HG03571 (cell line): ENCODE data around the gene TXNRD2.
"Not testable (repeated sequence)": the region's sequence is repeated elsewhere in the genome, so short reads cannot be mapped to it uniquely, and the experiment has no call there.

ENCODE experiments used
- ATAC-seq: cut with Tn5 transposase; IDR thresholded peaks from one replicate; pipeline ENCODE4 v1.9.1; 2021; ENCODE audit not compliant: unreplicated experiment

The TXNRD2 gene

DNA sequence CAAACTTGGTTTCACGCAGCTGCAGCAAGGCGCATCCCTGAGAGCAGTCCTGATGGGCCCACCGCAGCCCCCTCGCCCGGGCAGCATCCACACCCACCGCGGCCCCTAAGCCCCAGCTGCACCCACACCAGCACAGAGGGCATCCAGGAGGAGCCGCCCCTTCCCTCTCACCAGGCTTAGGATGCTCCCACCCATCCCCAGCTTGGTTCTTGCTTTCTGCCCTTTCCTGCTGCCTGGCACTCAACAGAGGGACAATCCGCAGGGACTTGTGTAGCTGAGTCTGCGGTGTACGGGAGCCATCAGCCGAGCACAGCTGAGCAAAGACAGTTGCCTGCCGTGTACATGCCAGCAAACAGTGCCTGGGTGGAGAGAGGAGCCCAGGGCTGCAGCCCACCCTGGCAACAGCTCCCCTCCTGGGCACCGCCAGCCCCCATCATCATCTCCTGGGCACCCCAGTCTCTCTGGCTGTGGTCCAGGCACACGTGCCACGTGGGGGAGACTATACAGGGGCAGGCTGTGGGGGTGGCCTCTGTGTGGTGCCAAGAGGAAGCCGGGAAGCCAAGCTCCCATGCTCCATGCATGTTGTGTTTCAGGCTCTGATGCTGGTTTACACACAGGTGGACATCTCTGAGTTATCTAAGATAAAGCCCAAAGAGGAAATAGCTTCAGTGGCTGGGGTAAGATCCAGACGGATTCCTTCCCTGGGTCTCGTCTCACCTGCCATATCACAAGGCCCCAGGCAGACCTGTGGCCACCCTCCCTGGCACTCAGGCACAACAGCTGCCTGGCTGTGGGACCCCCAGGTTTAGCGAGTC is 50.9 kb downstream of the TXNRD2 start:
- ATAC-seq = no peak

DNA sequence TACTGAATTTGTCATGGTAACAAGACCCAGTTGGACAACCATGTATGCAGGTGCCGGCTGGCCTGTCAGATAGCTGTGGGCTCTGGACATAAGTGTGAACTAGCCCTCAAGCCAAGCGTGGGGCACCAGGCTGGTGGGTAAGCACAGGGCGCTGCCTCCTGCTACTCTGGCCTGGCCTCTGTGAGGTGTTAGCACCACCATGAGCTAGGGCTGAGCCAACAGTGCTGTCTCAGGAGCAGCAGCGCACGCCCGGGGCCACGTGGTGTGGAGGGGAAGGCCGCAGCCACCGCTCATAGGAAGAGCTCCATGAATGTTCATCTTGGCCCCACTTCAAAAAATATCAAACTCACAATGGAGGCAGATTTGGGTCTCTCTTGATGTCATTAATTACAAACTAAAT is 51.7 kb downstream of the TXNRD2 start:
- no peak for ATAC-seq

DNA sequence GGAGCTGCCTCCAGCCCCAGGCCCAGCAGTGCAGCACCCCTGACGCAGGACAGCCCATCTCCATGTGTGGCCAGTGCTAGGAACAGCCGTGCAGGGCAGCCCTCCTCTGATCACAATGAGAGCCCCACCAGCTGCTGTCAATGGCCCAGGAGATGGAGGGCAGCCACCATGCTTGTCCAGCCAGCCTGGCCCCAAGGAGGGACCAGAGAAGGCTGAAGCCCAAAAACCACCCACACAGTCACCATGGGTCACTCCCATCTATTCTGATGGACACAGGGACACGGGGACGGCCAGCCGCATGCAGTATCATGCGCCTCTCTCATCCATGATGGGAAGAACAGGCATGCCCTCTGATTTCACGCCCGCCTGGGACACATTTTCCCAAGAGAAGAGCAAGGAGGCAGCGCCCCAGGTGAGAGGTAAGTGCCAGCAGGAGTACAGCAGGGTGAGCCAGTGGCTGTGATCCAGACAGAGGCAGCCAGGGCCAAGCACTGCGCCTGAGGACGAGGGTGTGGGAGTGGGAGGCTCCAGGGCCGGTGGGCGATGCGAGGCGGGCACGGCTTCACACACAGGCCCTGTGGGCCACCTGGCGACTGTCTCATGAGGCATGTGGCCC is 53.4 kb downstream of the TXNRD2 start:
- ATAC-seq = no peak

DNA sequence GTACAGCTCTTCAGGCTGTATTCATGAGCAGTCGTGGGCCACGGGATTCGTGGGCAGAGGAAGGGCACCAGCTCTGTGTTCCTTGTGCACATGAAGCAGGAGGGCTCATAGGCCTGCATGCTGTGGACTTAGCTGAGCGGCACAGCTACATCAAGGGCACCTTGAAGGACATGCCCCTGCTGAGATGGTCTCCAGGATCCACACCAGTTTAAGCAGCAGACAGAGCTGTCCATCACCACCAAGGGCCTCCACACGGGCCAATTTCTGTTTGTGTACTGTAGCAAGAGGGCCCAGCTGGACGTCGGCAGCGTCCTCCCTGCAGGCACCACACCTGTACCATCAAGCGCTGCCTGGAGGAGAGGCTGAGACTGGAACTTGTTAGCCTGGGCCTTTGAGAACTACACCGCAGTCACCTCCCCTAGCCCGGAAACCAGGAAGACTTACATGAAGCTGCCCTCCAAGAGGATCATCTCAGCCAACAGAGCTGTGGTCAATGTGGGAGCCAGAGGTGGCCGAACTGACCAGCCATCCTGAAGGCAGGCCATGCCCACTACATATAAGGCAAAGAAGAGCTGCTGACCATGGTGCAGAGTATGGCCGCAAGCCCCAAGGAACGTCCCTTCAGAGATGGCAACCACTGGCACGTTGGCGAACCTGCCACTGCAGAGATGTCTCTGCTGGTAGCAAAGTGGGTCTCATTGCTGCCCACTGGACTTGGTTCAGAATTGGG is 54.2 kb downstream of the TXNRD2 start:
- no peak for ATAC-seq

DNA sequence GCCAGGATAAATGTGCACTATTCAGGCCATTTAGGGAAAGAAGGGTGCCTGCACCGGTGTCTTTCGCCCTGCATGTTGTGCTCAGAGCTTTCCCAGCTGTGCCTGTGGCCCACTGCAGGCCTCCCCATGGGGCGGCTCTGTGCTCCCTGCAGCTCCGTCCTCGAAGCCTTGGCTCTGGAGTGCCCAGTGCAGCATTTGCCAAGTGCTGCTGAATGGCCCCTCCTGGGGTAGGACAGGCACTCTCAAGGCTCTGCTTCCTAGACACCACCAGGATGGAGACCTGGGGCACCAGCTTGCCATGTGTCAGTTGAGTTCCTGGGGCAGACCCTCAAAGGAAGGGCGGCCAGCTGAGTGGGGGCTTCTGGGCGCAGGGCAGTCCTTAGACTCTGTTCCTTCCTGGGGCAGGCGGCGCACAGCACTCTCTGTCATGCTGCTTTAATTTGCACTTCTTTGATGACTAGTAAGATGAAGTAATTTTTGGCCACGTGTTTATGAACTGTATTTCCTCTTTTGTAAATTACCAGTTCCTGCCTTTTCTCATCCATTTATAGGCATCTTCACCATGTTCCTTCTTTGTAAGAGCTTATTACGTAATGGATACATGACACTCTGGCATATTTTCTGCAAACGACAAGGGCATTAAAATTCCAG is 54.9 kb downstream of the TXNRD2 start:
- ATAC-seq = no peak

DNA sequence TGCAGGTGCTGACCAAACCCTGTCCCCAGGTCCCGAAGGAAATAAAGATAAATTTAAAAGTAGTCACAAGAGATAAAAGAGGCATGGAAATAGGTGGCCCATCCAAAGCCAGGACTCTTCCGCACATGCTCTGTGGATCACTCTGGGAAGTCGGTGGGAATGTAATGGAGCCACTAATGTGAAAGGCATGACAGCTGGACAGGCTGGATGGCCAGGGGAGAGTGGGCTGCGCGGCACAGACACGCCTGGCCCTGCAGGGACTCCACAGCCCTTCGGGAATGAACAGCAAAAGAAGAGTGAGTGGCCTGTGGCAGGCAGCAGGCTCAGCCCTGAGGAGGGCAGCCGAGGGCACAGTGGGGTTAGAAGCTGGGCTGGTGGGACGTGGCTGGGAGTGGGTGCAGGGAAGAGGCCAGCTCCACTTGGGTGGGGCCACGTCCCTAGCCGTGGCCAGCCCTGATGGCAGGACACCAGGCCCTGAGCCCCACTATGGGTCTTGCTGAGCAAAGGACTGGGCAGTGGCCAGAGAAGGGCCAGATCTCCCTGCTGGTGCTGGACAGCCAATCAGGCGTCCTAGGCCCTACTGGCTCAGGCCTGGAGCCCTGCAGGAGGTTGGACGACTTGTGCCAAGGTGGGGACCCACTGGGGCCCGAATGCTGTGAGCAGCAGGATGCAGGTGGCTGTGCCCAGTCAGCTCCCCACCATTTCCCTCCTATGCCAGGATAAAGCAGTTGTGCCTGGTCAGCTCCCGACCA is 55.6 kb downstream of the TXNRD2 start:
- ATAC-seq = no peak

DNA sequence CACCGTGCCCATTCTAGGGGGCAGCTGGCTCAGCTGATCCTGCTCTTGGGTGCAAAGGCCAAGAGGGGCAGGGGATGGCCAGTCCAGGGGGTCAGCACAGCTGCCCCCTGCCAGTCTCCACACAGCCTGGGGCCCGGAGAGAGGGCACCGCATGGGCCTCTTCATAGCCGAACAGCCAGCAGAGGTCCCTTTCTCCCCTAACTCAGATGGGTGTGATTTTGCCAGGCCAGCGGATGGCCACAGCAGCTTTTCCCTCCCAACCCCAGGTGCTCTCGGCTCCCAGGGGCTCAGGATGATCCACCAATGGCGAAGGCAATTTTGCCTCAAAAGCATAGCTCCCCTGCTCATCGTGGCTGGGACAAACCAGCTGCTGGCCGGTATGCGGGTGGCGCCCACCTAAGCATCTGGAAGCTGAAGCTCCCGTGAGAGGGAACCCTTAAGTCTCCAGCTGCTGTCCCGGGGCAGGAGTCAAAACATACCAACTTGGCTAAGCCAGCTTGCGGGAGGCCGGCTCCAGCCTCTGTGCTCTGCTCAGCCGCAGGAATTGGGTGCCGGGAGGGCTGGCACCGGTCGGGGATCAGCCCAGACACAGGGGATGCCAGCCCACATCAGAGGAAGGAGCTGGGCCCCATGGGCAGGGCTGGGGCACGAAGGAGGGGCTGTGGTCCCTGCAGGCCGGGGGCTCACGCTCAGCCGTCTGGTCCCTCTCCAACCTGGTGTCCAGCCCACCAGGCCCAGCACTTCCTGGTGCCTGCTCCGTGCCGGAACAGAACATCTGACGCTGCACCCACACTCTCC is 56.5 kb downstream of the TXNRD2 start:
- no peak for ATAC-seq

DNA sequence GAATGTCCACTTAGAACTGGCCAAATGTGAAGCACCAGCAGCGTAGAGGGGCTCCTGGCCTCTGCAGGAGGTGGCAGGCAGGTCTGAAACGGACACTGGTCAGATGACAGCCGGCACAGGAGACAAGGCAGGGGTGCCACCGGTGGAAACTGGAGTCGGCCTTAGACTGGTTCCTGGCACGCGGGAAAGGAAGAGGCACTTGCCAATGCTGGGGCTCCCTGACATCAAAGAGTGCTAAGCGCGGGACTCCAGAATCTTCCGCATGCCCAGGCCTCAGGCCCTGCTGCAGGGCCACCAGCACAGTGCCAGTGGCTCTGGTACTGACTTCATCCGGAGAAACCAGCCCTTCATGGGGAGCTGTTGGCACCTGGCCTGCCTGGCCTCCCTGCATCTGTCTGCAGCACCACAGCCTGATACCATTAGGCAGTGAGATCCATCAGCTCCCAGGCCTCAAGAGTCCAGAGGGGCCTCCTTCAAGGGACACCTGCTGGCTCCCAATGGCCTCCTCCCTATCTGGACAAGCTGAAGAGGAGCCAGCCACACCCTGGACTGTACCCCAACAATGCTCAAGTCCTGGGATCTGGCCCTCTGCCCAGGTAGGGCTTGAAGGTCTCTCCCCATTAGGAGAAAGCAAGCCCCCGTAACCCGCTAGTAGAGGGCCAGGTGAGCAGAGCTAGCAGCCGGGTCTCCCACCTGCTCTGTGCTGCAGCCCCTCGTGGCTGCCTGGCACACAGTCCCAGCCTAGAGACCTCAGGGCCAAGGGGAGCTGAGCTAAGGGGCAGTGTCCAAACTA is 57.3 kb downstream of the TXNRD2 start:
- no peak for ATAC-seq

DNA sequence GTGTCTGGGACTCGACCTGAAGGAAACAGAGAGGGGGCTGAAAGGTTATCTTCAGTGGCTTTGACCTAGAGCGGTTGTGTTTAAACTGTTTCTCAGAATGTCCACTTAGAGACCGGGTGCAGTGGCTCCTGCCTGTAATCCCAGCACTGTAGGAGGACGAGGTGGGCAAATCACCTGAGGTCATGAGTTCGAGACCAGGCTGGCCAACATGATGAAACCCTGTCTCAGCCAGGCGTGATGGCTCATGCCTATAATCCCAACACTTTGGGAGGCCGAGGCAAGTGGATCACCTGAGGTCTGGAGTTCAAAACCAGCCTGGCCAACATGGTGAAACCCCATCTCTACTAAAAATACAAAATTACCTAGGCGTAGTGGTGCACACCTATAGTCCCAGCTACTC is 58.2 kb downstream of the TXNRD2 start:
- ATAC-seq = not testable (repeated sequence)

DNA sequence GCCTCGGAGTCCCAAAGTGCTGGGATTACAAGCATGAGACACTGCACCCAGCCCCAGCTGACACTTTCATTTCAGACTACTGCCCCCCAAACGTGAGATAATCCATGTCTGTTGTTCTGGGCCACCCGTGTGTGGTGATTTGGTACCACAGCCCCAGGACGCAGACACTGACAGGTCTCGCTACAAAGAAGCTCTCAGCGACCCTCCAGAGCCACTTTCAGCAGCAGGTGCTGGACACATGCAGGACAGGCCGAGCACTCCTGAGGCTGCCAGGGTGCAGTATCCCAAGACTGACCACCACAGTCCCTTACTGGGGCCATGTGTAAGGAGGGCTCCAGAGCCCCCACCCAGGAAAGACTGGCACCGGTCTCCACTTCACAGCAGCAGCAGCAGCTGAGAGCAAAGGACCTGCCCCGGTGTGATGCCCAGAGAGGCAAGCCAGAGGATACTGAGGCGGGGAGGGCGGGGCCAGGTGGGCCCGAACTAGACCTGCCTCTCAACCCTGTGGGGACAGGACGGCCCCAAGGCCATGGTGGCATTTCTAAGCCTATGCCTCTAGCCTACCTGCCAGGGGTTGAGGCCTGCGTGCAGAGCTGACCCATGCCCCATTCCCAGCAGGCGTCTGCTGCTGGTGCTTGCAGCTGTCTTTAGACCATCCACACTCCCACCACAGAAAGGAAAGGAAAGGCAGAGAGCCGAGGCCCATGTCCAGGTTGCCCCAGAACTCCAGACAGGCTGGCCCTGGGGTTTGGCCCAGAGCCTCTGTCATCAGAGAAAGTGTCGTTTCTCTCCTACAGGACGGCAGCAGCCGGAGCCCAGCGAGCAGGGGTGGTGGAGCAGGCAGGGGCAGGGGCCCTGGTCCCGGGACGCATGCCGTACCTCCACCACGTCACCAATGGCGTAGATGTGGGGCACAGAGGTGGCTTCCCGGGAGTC is 58.9 kb downstream of the TXNRD2 start:
- no peak for ATAC-seq

DNA sequence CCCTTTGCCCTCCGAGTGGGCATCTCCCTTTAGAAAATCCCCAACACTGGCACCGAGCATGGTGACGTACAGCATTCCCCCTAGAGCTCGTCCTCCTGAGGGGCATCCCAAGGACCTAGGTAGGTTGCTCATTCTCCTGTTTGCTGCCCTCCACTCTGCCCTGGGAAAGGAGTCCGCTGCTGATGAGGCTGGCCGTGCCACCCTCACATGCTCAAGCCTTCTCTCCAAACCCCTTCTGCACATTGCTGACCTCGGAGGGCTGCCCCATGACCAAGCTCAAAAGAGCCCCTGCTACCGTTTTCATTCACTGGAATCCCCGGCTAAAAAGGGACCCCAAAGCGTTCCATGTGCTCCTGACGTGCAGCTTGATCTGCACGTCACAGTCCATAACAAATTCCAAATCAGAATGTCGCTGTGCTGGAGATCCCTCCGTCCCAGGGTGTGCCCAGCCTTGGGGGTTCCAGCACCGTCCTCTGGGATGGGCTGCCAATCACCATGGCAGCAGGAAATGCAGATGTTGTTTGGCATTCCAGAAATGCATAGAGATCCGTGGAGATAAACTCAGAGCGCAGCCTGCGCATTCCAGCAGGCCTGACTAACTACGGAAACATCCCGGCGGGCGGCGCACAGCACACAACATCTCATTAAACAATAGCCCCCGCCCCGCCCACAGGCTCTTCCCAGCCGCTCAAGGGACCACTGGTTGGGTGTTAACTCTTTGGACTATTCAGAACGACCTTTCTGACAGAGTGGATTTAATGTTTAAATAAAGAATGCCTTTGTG is 60.6 kb downstream of the TXNRD2 start:
- ATAC-seq = no peak

DNA sequence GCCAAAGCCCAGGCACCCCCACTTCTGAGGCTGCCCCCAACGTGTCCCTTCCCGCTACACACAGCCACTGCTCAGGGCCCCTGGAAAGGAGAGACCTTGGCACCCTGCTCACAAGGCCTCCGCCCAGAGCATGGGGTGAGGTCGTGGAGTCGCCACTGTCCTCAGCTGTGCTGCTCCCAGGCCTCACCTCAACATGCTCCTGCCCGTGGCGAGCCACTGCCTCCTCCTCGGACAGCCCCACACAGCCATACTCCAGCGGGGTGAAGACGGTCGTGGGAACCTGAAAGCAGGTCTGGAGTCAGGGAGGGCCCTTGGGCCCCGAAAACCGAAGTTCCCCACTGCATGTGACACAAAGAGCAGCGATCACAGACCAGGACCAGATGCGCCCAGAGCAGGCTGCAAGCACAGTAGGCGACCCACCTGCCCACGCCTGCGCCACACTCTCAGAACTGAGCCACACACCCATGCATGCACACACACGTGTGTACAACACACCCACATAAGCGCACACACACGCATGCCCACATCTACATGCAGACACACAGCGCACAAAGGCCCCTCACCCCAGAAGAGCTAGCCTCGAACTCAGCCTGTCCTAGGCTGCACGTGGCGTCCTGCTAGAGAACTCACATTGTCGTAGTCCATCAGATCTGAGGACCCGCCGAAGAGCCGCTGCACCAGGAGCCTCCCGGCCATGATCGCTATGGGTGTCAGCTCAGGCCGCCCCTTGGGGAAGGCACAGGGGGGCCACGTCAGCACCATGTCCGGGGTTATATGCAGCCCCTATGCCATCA is 61.4 kb downstream of the TXNRD2 start:
- ATAC-seq = no peak

DNA sequence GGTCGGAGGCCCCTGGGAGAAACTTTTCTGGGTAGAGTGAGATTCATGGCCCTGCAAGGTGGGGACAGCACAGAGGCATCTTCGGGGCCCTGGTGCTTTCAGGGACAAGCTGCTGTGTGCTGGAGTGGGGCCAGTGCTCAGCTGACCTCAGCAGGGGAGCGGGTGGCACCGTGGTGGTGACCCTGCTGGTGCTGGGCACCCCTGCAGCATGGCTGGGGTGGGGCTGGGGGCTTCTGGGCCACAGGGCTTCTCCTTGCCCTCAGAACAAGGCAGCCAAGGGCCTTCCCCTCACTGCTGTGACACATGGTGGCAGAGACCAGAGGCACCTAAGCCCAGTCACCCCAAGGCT is 62.0 kb downstream of the TXNRD2 start:
- no peak for ATAC-seq

DNA sequence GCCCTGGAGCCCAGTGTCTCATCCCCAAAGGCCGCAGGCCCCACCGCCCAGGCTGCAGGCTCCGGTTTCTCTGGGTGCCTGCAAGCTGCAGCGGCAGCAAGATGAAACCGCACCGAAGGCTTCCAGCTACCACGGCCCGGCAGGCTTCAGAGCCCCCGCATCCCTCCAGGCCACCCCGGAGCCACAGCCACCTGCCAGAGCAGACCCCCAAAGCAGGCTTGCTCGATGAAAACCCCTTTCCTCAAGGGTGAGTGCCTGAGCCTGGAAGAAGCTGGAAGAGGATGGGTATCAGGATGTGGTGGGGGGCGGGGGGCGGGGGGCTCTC is 62.4 kb downstream of the TXNRD2 start:
- ATAC-seq = no peak

DNA sequence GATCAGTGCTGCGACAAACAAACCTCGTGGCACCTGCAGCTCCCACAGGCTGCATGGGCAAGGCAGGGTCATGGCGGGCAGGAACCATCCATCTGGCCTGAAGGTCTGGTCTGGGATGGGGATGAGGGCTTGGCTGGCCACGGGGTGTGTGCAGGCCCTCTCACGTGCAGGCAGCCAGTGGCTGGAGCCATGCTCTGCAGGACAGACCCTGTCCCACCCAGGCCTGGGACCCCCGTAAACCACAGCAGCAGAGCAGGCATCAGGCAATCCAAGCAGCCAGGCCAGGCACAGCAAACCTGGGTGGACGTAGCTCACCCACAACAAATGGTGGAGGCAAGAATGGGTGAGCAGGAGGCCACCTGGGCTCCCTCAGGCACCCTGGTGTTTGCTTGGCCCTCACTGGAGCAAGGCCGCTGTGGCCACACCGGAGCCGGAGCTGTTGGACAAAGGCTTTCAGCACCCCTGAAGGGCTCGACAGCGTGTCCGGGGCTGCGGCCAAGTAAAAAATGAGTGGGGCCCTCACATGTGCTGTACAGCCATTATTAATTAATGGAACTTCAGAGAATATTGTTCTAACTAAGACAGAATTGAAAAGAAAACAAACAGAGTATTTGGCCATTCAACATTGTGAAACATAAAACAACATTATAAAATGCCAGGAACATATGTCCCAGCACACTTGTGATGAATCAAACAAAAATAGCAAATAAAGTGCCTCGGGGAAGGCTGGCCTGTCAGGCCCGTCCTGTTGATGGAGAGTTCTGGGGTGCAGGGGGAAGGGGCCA is 63.0 kb downstream of the TXNRD2 start:
- ATAC-seq = no peak
